H9 (cell line): Measurements from ENCODE around the gene THRB. TPM values are rescaled to one million over a fixed set of nuclear protein-coding genes. Genes with fewer than 3 reads are reported as not detected.

Experiments
- DNase-seq: peaks from one replicate; pipeline ENCODE4 v3.0.0-alpha.2; 2017
- H2AFZ ChIP-seq: one replicate; pipeline ENCODE4 v1.6.1; 2013; ENCODE audit warnings: mild to moderate bottlenecking, low read length, control low read depth, moderate library complexity
- H2AK5ac ChIP-seq: 2 replicates; pipeline ENCODE4 v1.6.1; 2013; ENCODE audit warnings: low read length, control low read depth, mixed read lengths; ENCODE audit not compliant: insufficient read length
- H2BK120ac ChIP-seq: one replicate; pipeline ENCODE4 v1.6.1; 2013; ENCODE audit warnings: low read depth, mild to moderate bottlenecking, low read length, control low read depth, inconsistent platforms; ENCODE audit not compliant: poor library complexity, severe bottlenecking
- H2BK12ac ChIP-seq: 2 replicates; pipeline ENCODE4 v1.6.1; 2013; ENCODE audit warnings: low read length, control low read depth, mixed read lengths, low read depth; ENCODE audit not compliant: insufficient read length
- H2BK15ac ChIP-seq: 2 replicates; pipeline ENCODE4 v1.6.1; 2013; ENCODE audit warnings: low read depth, low read length, control low read depth
- H2BK20ac ChIP-seq: one replicate; pipeline ENCODE4 v1.6.1; 2013; ENCODE audit warnings: low read depth, mild to moderate bottlenecking, low read length, control low read depth, inconsistent platforms; ENCODE audit not compliant: poor library complexity, severe bottlenecking
- H2BK5ac ChIP-seq: 2 replicates; pipeline ENCODE4 v1.6.1; 2013; ENCODE audit warnings: low read length, control low read depth, mixed read lengths; ENCODE audit not compliant: insufficient read length
- H3K14ac ChIP-seq: 2 replicates; pipeline ENCODE4 v1.6.1; 2013; ENCODE audit warnings: low read length, control low read depth; ENCODE audit not compliant: insufficient read depth
- H3K18ac ChIP-seq: 2 replicates; pipeline ENCODE4 v1.6.1; 2013; ENCODE audit warnings: low read depth, mild to moderate bottlenecking, mixed read lengths, low read length, control low read depth; ENCODE audit not compliant: insufficient read length
- H3K23ac ChIP-seq: 2 replicates; pipeline ENCODE4 v1.6.1; 2013; ENCODE audit warnings: low read length, control low read depth, mixed read lengths, low read depth; ENCODE audit not compliant: insufficient read length
- H3K23me2 ChIP-seq: 2 replicates; pipeline ENCODE4 v1.6.1; 2013; ENCODE audit warnings: low read depth, mild to moderate bottlenecking, mixed read lengths, low read length, control low read depth; ENCODE audit not compliant: insufficient read length, poor library complexity, severe bottlenecking
- H3K27ac ChIP-seq: 2 replicates; pipeline ENCODE4 v1.5.1; 2013; ENCODE audit warnings: low read length, control low read depth, mixed read lengths, low read depth; ENCODE audit not compliant: insufficient read length
- H3K27me3 ChIP-seq: 2 replicates; pipeline ENCODE4 v1.6.1; 2013; ENCODE audit warnings: low read length, control low read depth, inconsistent platforms; ENCODE audit not compliant: insufficient read depth
- H3K4ac ChIP-seq: 2 replicates; pipeline ENCODE4 v1.6.1; 2013; ENCODE audit warnings: low read depth, mild to moderate bottlenecking, control low read depth, inconsistent platforms, low read length, moderate library complexity
- H3K4me1 ChIP-seq: 2 replicates; pipeline ENCODE4 v1.6.1; 2013; ENCODE audit warnings: low read length, control low read depth, inconsistent platforms; ENCODE audit not compliant: insufficient read depth
- H3K4me2 ChIP-seq: 2 replicates; pipeline ENCODE4 v1.6.1; 2013; ENCODE audit warnings: low read length, control low read depth, mixed read lengths; ENCODE audit not compliant: insufficient read length, insufficient read depth
- H3K56ac ChIP-seq: 2 replicates; pipeline ENCODE4 v1.6.1; 2013; ENCODE audit warnings: low read depth, mild to moderate bottlenecking, mixed read lengths, low read length, control low read depth; ENCODE audit not compliant: insufficient read length
- H3K79me1 ChIP-seq: 2 replicates; pipeline ENCODE4 v1.6.1; 2013; ENCODE audit warnings: low read depth, mild to moderate bottlenecking, moderate library complexity, low read length, control low read depth, inconsistent platforms; ENCODE audit not compliant: insufficient read depth, poor library complexity, severe bottlenecking
- H3K79me2 ChIP-seq: 2 replicates; pipeline ENCODE4 v1.6.1; 2013; ENCODE audit warnings: low read length, control low read depth, inconsistent platforms; ENCODE audit not compliant: insufficient read depth
- H3K9ac ChIP-seq: 2 replicates; pipeline ENCODE4 v1.6.1; 2013; ENCODE audit warnings: low read length, control low read depth, mixed read lengths; ENCODE audit not compliant: insufficient read length; ENCODE audit errors: extremely low read depth
- H3K9me3 ChIP-seq: one replicate; pipeline ENCODE4 v1.6.1; 2013; ENCODE audit warnings: low read depth, low read length, inconsistent platforms; ENCODE audit not compliant: control insufficient read depth
- H3T11ph ChIP-seq: one replicate; pipeline ENCODE4 v1.6.1; 2013; ENCODE audit warnings: mild to moderate bottlenecking, low read length, control low read depth, inconsistent platforms
- H4K20me1 ChIP-seq: one replicate; pipeline ENCODE4 v1.6.1; 2013; ENCODE audit not compliant: control insufficient read depth, insufficient read length, insufficient read depth
- H4K5ac ChIP-seq: 2 replicates; pipeline ENCODE4 v1.6.1; 2013; ENCODE audit warnings: low read depth, mild to moderate bottlenecking, mixed read lengths, low read length, control low read depth; ENCODE audit not compliant: insufficient read length
- H4K8ac ChIP-seq: replicated peaks from 2 replicates; pipeline ENCODE4 v1.6.1; 2013; ENCODE audit warnings: low read length, control low read depth, mixed read lengths, low read depth; ENCODE audit not compliant: insufficient read length
- H4K91ac ChIP-seq: 2 replicates; pipeline ENCODE4 v1.6.1; 2013; ENCODE audit warnings: low read depth, mild to moderate bottlenecking, moderate library complexity, mixed read lengths, low read length, control low read depth; ENCODE audit not compliant: insufficient read length
- H3K27ac Mint-ChIP-seq, 3 experiments: 2 replicates in 2 of 3; 3 replicates in 1 of 3; pipeline ENCODE4 v1.8.0; 2020 to 2021; ENCODE audit warnings: mixed read lengths in 3 of 3, mild to moderate bottlenecking in 1 of 3, moderate library complexity in 1 of 3
- H3K27me3 Mint-ChIP-seq: 2 replicates; pipeline ENCODE4 v1.8.0; 2021; ENCODE audit warnings: low read depth, mild to moderate bottlenecking, moderate library complexity, mixed read lengths
- H3K36me3 Mint-ChIP-seq, 3 experiments: 2 replicates in 2 of 3; 3 replicates in 1 of 3; pipeline ENCODE4 v1.8.0; 2020 to 2021; ENCODE audit warnings: low read depth in 3 of 3, mixed read lengths in 3 of 3; ENCODE audit not compliant: insufficient read depth in 1 of 3
- H3K4me1 Mint-ChIP-seq, 2 experiments: 2 replicates each; pipeline ENCODE4 v1.8.0; 2020; ENCODE audit warnings: mixed read lengths in 2 of 2
- H3K4me3 Mint-ChIP-seq, 2 experiments: 2 replicates in 1 of 2; 3 replicates in 1 of 2; pipeline ENCODE4 v1.8.0; 2020 to 2021; ENCODE audit warnings: mild to moderate bottlenecking in 2 of 2, mixed read lengths in 2 of 2, moderate library complexity in 1 of 2
- H3K9me3 Mint-ChIP-seq, 2 experiments: 2 replicates in 1 of 2; 3 replicates in 1 of 2; pipeline ENCODE4 v1.8.0; 2020; ENCODE audit warnings: mild to moderate bottlenecking in 2 of 2, mixed read lengths in 2 of 2, moderate library complexity in 1 of 2
- WGBS: extraction: QIAGEN DNeasy Blood & Tissue Kit; methylation state at CpG from one replicate; pipeline ENCODE4 v1.1.7; 2013; ENCODE audit warnings: missing lambda C conversion rate, low lambda C conversion rate, mixed read lengths; ENCODE audit not compliant: insufficient read length; ENCODE audit errors: extremely low coverage; 5-methylcytosine and 5-hydroxymethylcytosine counted together
- total RNA-seq: library from RNA; stranded (reverse); gene quantifications from 2 replicates; pipeline ENCODE4 v1.2.1, GENCODE V29; 2021
- TF ChIP-seq, protein P1 (sequence below): fragments of 200-600 bp; sonication (generic); conservative IDR thresholded peaks from 3 replicates; pipeline ENCODE4 v1.8.0; 2021; ENCODE audit warnings: antibody characterized with exemption, mild to moderate bottlenecking

The THRB gene
- total RNA-seq, 1 experiment from 2014 or later: 8.6 TPM

DNA sequence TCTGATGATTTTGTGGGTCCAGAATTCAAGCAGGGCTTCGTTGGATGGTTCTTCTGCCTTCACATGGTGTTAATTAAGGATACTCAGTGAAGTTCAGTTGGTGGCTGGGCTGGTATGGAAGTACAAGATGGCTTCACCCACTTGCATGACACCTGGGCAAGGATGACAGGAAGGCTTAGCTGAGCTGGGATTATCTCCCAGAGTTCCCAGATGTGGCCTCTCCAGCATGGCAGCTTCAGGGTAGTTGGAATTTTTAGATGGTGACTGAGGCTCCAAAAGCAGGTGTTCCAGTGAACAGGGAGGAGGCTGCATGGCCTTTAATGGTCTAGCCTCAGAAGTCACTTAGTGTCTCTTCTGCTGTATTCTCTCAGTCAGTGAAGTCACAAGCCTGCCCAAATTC, 135.5 kb downstream of the THRB start:
- H3K9me3 ChIP-seq: no peaks in the 10 kb centered on the region
- Mint-ChIP-seq H3K27me3 (no peaks in the 10 kb centered on the region), H3K4me1 (peaks cover 17 to 30% of the 10 kb centered on the region in 2 experiments)

More for the DNA sequence above, 135.5 kb downstream of the THRB start:
- Histone ChIP-seq H3K4me1 (peaks cover 3% of the 10 kb centered on the region; the same call in 1 of the 2 replicates), H2BK120ac (no peak overlapping the region), H4K91ac (no peak overlapping the region), H3K9ac (no peak overlapping the region), H3K23ac (no peak overlapping the region), H2BK20ac (no peak overlapping the region), H4K20me1 (no peaks in the 10 kb centered on the region), H4K8ac (no peak overlapping the region), H3K18ac (no peak overlapping the region), H2BK5ac (no peak overlapping the region), H3K4me2 (no peak overlapping the region), H4K5ac (no peak overlapping the region), H3K4ac (no peak overlapping the region), H3K79me1 (no peaks in the 10 kb centered on the region), H3K27me3 (no peaks in the 10 kb centered on the region), H2AK5ac (no peak overlapping the region), H3K23me2 (no peaks in the 10 kb centered on the region), H3K56ac (no peak overlapping the region), H3K14ac (no peak overlapping the region), H3K79me2 (no peaks in the 10 kb centered on the region), H3K27ac (no peak overlapping the region), H3T11ph (no peak overlapping the region), H2BK12ac (no peak overlapping the region), H2BK15ac (no peak overlapping the region), H2AFZ (no peak overlapping the region)
- TF ChIP-seq, protein P1, sequence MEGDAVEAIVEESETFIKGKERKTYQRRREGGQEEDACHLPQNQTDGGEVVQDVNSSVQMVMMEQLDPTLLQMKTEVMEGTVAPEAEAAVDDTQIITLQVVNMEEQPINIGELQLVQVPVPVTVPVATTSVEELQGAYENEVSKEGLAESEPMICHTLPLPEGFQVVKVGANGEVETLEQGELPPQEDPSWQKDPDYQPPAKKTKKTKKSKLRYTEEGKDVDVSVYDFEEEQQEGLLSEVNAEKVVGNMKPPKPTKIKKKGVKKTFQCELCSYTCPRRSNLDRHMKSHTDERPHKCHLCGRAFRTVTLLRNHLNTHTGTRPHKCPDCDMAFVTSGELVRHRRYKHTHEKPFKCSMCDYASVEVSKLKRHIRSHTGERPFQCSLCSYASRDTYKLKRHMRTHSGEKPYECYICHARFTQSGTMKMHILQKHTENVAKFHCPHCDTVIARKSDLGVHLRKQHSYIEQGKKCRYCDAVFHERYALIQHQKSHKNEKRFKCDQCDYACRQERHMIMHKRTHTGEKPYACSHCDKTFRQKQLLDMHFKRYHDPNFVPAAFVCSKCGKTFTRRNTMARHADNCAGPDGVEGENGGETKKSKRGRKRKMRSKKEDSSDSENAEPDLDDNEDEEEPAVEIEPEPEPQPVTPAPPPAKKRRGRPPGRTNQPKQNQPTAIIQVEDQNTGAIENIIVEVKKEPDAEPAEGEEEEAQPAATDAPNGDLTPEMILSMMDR: no peak
- Mint-ChIP-seq H3K9me3 (no peaks in the 10 kb centered on the region), H3K27ac (peak overlapping the region in 1 of 3 experiments; percentile 59; a peak in 1 of 7 replicates), H3K36me3 (peaks cover 0 to 4% (median 0%) of the 10 kb centered on the region in 3 experiments; a peak in 2 of 7 replicates), H3K4me3 (no peak overlapping the region)
- no CpG with 5 or more reads among the region's 1 CpG for WGBS
- DNase-seq: no peak
